GM18907 (cell line): ENCODE data around the gene ABCG1.

Experiments used
- ATAC-seq: cut with Tn5 transposase; IDR thresholded peaks from one replicate; pipeline ENCODE4 v1.9.1; 2021; ENCODE audit warnings: mild to moderate bottlenecking, moderate library complexity; ENCODE audit not compliant: unreplicated experiment

ABCG1 gene

DNA sequence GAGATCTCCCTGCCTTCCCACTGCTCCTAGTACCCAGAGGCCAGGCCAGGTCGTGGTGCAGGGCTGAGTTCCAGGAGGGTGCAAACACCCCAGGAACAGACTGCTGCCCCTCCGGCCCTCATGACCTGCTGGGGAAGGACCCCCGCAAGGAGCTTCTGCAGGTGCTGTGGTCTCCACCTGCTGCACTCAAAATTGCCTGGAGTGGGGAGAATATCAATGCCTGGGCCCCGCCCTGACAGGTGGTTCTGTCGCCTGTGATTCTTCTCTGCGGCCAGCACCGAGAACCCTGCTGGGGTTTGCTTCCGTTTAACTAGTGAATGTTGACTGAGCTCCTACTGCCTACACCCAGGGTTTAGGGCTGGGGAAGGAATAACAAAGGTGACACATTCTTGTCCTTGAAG is 98.4 kb downstream of the ABCG1 start:
- ATAC-seq, result no peak

DNA sequence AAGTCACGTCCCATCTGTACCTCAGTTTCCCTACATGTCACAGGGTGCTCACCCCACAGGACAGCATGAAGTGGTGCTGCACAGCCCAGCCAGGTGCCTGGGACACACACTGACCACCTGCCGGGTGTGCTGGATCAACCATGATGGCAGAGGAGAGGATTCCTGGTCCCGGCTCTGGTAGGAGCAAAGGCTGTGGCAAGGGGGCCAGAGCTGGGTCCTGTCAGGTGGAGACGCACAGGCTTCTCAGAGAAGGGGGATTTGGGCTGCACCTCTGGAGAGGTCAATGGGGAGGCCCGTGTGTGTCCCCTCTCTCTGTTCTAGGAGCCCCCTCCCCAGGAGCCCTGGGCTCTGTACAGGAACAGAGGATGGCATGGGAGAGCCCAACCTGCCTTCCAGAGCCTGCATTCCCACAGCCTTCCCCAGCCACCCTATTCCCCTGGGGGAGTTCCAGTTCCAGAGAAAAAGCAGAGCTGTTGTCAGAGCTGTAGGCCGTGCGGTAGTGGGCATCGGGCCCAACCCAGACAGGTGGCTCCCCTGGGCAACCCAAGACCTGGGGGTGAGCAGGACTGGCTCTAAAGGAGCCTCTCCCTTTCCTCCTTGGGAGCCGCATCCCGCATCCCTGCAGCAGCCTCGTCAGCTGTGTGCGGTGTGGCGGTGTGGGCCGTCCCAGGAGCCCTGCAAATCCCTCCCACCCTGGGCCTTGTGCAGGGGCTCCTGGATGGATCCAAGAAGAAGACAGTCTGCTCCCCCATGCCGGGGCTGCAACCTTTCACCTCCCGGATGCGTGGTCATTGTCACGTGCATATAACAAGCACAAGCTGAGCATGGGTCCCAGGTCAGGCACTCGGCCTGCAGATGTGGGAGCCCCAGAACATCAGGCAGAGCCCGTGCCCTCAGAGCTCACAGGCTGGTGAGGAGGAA is 99.1 kb downstream of the ABCG1 start:
- ATAC-seq, result no peak

DNA sequence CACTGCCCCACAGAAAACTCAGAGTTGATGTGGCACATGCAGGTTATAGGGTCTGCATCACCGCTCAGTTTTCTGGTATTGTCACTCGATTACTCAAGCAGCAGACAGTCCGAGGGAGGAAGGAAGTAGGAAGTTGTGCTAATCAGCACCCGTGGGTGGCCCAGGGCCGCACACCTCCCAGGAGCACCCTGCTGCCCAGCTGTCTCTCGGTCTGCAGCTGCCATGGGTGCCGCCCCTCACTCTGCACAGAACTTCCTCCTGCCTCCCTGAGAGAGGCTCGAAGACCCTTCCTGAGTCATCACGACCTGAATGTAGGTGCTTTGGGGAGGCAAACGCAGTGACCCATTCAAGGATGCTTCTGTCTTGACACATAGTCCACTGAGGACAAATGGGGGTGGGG is 100.4 kb downstream of the ABCG1 start:
- no peak for ATAC-seq

GRCh38 chr21:42319851-42320572 is 101.1 kb downstream of the ABCG1 start:
- ATAC-seq, result no peak

GRCh38 chr21:42320791-42321190 is 101.9 kb downstream of the ABCG1 start:
- no peak for ATAC-seq

GRCh38 chr21:42321231-42321630 is 102.3 kb downstream of the ABCG1 start:
- no peak for ATAC-seq

DNA sequence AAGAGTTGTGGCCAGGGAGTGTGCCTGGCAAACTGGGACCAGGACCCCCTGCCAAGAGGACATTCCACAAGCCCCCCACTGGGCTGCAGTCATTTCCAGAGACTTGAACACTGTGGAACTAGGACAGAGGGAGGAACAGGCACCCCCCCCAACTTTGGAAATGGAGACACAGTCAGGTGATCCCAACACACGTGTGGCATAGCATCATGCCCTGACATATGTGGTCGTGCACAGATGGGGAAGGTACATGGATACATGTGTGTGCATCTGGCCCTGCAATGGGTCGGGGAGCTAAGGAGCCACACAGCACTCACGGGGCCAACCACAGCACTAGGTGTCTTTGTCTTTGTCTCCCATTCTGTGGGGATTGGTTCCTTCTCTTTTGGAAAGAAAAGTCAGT is 102.9 kb downstream of the ABCG1 start:
- no peak for ATAC-seq

- ATAC-seq, result no peak
Observed at GRCh38 chr21:42324896-42325295, 106.0 kb downstream of the ABCG1 start.

- no peak for ATAC-seq
Observed at GRCh38 chr21:42330380-42331371, 111.7 kb downstream of the ABCG1 start.

GRCh38 chr21:42331660-42332059 is 112.7 kb downstream of the ABCG1 start:
- no peak for ATAC-seq

DNA sequence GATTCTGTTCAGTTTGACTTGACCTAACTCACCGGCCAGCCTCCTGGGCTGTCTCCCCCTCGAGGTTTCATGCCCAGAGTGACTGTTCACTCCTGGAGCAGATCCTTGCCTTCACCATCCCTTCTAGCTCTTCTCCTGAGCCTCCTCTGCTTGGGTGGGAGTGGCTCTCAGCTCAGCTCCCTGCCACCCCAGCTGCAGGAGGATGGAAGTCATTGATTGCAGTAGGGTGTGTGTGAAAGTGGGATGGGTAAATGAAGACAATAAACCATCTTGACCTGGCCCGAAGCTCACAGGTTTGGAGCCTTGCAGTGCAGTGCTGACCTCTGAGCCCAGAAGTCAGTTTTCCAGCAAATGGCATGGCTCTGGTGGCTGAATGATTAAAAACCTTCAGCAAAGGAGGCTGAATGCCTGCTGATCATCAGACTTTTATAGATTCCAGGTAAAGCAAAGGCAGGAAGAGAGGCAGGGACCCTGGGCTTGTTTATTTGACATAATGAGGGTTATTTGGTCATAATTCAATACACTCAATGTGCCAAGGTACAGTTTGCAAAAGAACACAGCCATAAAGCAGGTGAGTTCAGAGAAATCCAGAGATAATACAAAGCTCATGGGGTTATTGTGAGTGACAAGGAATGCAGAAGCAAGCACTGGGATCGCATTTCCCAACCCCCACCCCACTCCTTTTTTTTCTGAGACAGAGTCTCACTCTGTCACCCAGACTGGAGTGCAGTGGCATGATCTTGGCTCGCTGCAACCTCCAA is 113.8 kb downstream of the ABCG1 start:
- no peak for ATAC-seq

GRCh38 chr21:42336054-42336453 is 117.1 kb downstream of the ABCG1 start:
- ATAC-seq, result no peak

GRCh38 chr21:42337276-42337675 is 118.3 kb downstream of the ABCG1 start:
- no peak for ATAC-seq

DNA sequence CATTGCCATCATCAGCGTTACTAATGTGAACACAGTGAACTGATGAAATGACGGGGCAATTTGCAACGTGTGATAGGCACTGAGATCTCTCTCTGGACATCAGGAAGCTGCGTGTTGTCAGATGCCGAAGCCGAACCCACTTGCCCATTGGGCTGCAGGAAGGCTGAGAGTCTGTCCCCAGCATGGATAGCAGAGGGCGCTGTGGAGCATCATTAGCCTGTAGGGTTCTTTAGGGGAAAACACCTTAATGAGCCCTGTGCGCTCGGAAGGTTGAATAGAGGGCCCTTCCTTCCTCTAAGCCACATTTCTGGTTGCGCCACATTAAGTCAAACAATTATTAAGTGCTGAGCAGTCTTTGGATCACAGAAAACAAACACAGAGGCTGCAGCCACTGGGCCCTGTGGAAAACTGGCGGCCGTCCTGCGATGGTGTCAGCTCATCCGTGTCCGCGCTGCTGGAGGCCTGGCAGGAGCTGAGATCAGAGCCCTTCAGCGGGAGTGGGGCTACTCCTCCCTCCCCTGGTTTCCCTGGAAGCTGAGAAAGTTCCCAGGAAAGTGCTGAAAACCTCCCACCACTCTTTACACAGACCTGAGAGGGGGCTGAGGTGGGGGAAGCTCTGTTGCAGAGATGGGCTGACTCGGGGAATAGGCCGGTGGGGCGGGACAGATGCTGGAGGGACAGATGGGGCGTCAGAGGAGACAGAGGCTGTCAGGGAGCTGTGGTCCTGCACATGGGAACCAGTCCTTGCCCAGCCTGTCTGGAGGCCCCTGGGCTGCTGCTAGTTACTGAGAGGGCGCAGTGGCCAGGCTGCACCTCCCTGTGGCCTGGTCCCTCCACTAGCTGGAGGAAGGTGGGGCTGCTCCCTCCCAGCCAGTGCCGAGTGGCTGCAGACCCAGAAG is 119.1 kb downstream of the ABCG1 start:
- ATAC-seq, result no peak

GRCh38 chr21:42338729-42339715 is 120.1 kb downstream of the ABCG1 start:
- no peak for ATAC-seq

- ATAC-seq, result no peak
Observed at GRCh38 chr21:42340187-42341050, 121.5 kb downstream of the ABCG1 start.
